ENCODE data around the gene MUC15.

DNA sequence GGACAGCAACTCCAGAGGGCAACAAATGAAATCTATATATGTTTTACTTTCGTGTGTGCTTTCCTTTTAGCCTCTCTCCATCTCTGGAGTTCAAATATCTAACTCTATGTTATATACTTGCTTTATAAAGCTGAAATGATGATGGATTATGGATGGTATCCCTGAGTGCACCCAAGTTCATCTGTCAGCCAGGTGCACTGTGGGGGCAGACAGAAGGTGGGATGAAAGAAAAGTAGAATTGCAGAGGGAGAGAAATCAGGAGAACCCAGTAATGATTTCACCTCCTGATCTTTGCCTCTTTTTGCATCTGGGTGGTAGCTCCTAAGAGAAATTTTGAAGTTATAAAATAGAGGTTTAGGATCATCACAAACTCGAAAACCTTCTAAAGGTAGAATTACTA lies 2.4 kb downstream of the MUC15 start:
- TF ChIP-seq POLR2A (IDR thresholded peaks at IDR 0.05) (no peak), POLR2AphosphoS5 (IDR thresholded peaks at IDR 0.05) (no peak), EP300 (IDR thresholded peaks at IDR 0.05) (no peak)
- TF ChIP-seq, protein P1, sequence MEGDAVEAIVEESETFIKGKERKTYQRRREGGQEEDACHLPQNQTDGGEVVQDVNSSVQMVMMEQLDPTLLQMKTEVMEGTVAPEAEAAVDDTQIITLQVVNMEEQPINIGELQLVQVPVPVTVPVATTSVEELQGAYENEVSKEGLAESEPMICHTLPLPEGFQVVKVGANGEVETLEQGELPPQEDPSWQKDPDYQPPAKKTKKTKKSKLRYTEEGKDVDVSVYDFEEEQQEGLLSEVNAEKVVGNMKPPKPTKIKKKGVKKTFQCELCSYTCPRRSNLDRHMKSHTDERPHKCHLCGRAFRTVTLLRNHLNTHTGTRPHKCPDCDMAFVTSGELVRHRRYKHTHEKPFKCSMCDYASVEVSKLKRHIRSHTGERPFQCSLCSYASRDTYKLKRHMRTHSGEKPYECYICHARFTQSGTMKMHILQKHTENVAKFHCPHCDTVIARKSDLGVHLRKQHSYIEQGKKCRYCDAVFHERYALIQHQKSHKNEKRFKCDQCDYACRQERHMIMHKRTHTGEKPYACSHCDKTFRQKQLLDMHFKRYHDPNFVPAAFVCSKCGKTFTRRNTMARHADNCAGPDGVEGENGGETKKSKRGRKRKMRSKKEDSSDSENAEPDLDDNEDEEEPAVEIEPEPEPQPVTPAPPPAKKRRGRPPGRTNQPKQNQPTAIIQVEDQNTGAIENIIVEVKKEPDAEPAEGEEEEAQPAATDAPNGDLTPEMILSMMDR (IDR thresholded peaks at IDR 0.05) = no peak

Data from sigmoid colon (tissue), 4 donors.